Measurements from ENCODE around the gene DESI1. TPM values are rescaled to one million over a fixed set of nuclear protein-coding genes. Genes with fewer than 3 reads are reported as not detected.

The DESI1 gene
- polyA plus RNA-seq, 1 of the 3 experiments (the other 2 are of a cell fraction) = 8.2 TPM

- H3K4me2 ChIP-seq = no peak overlapping the region
- H3K79me2 ChIP-seq (ENCODE audit: insufficient read depth) = no peaks in the 10 kb centered on the region
- H3F3A ChIP-seq (replicated peaks; ENCODE audit: insufficient read depth) = no peaks in the 10 kb centered on the region
- WGBS (ENCODE audit: low lambda C conversion rate) = 96% methylated on average over 3 of the region's 4 CpGs
- H3K9me3 ChIP-seq = no peaks in the 10 kb centered on the region
- no peak for DNase-seq
- H4K20me1 ChIP-seq (ENCODE audit: insufficient read depth) = no peaks in the 10 kb centered on the region
- H3K36me3 ChIP-seq (replicated peaks in 1 of 2; ENCODE audit: control insufficient read depth in 1 of 2, insufficient read depth in 2 of 2, low read length in 1 of 2) = peaks cover 0 to 19% of the 10 kb centered on the region in 2 experiments
- TF ChIP-seq USF2 (IDR thresholded peaks at IDR 0.05; ENCODE audit: borderline replicate concordance, low read depth, low read length) = no peak
- TF ChIP-seq TEAD4 (IDR thresholded peaks at IDR 0.05; ENCODE audit: borderline replicate concordance, insufficient read depth) = no peak
- no peak for TF ChIP-seq FOXJ3 (CRISPR knock-in tag; IDR thresholded peaks at IDR 0.05)
- no peak for TF ChIP-seq USF1 (IDR thresholded peaks at IDR 0.05; ENCODE audit: borderline replicate concordance, low read depth)
- TF ChIP-seq CHD2 (IDR thresholded peaks at IDR 0.05; ENCODE audit: low read length, partially characterized antibody) = no peak
- TF ChIP-seq RCOR1 (IDR thresholded peaks at IDR 0.05; ENCODE audit: low read length) = no peak
- no peak for TF ChIP-seq ELF1 (IDR thresholded peaks at IDR 0.05)
- no peak for TF ChIP-seq FOXM1 (IDR thresholded peaks at IDR 0.05; ENCODE audit: low read depth)
- TF ChIP-seq JUND (IDR thresholded peaks at IDR 0.05) = no peak
- no peak for TF ChIP-seq REST (IDR thresholded peaks at IDR 0.05; ENCODE audit: low read depth, low read length)
- TF ChIP-seq TAF1 (IDR thresholded peaks at IDR 0.05; ENCODE audit: borderline replicate concordance, low read depth, low read length) = no peak
- no peak for TF ChIP-seq NRF1 (IDR thresholded peaks at IDR 0.05; ENCODE audit: low read depth, low read length)
- TF ChIP-seq RAD21 (IDR thresholded peaks at IDR 0.05; ENCODE audit: low read length) = no peak
- TF ChIP-seq EP300 (IDR thresholded peaks at IDR 0.05; ENCODE audit: borderline replicate concordance in 1 of 2, low read depth in 1 of 2, low read length in 1 of 2) = no peak
- TF ChIP-seq CTCF (IDR thresholded peaks at IDR 0.05) = no peak
- no peak for TF ChIP-seq MXI1 (IDR thresholded peaks at IDR 0.05; ENCODE audit: low read depth, low read length)
- no peaks in the 10 kb centered on the region for H3K4me1 ChIP-seq (ENCODE audit: control insufficient read depth in 1 of 2, insufficient read depth in 2 of 2, low read depth in 1 of 2, low read length in 1 of 2)
- H3K4me3 ChIP-seq (ENCODE audit: low read depth in 2 of 2, low read length in 1 of 2) = no peak overlapping the region
- POLR2A ChIA-PET = interaction anchor here (0.7 to 1.2 kb wide), 2 partner anchors 14 to 1197 kb away, joined by 3 to 4 read pairs; partner anchors contain the start of gene PMM1
- H3K9me2 ChIP-seq = no peaks in the 10 kb centered on the region
- no peak overlapping the region for H3K27ac ChIP-seq (ENCODE audit: low read depth in 2 of 2, low read length in 1 of 2)
- no peaks in the 10 kb centered on the region for H3K27me3 ChIP-seq (ENCODE audit: insufficient read depth)
- no peak overlapping the region for H2AFZ ChIP-seq (ENCODE audit: low read depth)
- H3K9ac ChIP-seq = no peak overlapping the region
- CTCF ChIA-PET = interaction anchor here (0.6 to 1.2 kb wide), 2 partner anchors 50 to 191 kb away, joined by 3 read pairs; no protein-coding TSS in a partner anchor
These were observed 16.9 kb downstream of the DESI1 start for GRCh38 chr22:41603873-41604332.
